ENCODE measurements around the gene TECPR2.

Gene TECPR2

GRCh38 chr14:102506626-102506925 is 143.8 kb downstream of the TECPR2 start:
- no peak for DNase-seq (ENCODE audit: low spot score in 2 of 2)
- peaks cover 4% of the 10 kb centered on the region for H3K36me3 ChIP-seq (replicated peaks)
- no peaks in the 10 kb centered on the region for H3K27me3 ChIP-seq (ENCODE audit: low read depth)
- H3K4me3 ChIP-seq = no peak overlapping the region
- peaks cover 7% of the 10 kb centered on the region for H3K4me1 ChIP-seq
- in situ Hi-C loops (cut with MboI; ENCODE audit: low sequenced_read_pairs) = loop anchor here (5.0 to 25.0 kb wide), 2 partner anchors 64 to 544 kb away; partner anchors contain the start of gene DYNC1H1
- H3K9me3 ChIP-seq = no peaks in the 10 kb centered on the region

GRCh38 chr14:102507081-102507856 is 144.5 kb downstream of the TECPR2 start:
- H3K36me3 ChIP-seq (replicated peaks) = peaks cover 4% of the 10 kb centered on the region
- in situ Hi-C loops (cut with MboI; ENCODE audit: low sequenced_read_pairs) = loop anchor here (5.0 to 25.0 kb wide), 2 partner anchors 65 to 545 kb away; partner anchors contain the start of gene DYNC1H1
- no peak for DNase-seq (ENCODE audit: low spot score in 2 of 2)
- H3K27me3 ChIP-seq (ENCODE audit: low read depth) = no peaks in the 10 kb centered on the region
- H3K9me3 ChIP-seq = no peaks in the 10 kb centered on the region
- no peak overlapping the region for H3K4me3 ChIP-seq
- peaks cover 7% of the 10 kb centered on the region for H3K4me1 ChIP-seq

- Histone ChIP-seq H3K4me1 (peaks cover 7% of the 10 kb centered on the region), H3K9me3 (no peaks in the 10 kb centered on the region), H3K27me3 (ENCODE audit: low read depth) (no peaks in the 10 kb centered on the region), H3K36me3 (replicated peaks) (peaks cover 4% of the 10 kb centered on the region), H3K4me3 (peak overlapping the region; percentile 54)
- in situ Hi-C loops (cut with MboI; ENCODE audit: low sequenced_read_pairs) = loop anchor here (5.0 to 25.0 kb wide), 2 partner anchors 66 to 546 kb away; partner anchors contain the start of gene DYNC1H1
- no peak for DNase-seq (ENCODE audit: low spot score in 2 of 2)
Observed at GRCh38 chr14:102507857-102508312, 145.1 kb downstream of the TECPR2 start.

GRCh38 chr14:102508410-102508773 is 145.7 kb downstream of the TECPR2 start:
- H3K4me1 ChIP-seq = peaks cover 7% of the 10 kb centered on the region
- H3K9me3 ChIP-seq = no peaks in the 10 kb centered on the region
- peak; percentile 36 to 72 for DNase-seq (ENCODE audit: low spot score in 2 of 2)
- H3K27me3 ChIP-seq (ENCODE audit: low read depth) = no peaks in the 10 kb centered on the region
- in situ Hi-C loops (cut with MboI; ENCODE audit: low sequenced_read_pairs) = loop anchor here (5.0 to 25.0 kb wide), 2 partner anchors 66 to 546 kb away; partner anchors contain the start of gene DYNC1H1
- H3K36me3 ChIP-seq (replicated peaks) = peaks cover 4% of the 10 kb centered on the region
- peak overlapping the region; percentile 54 for H3K4me3 ChIP-seq

- Histone ChIP-seq H3K4me1 (peaks cover 7% of the 10 kb centered on the region), H3K36me3 (replicated peaks) (peaks cover 4% of the 10 kb centered on the region), H3K4me3 (peak overlapping the region; percentile 54), H3K9me3 (no peaks in the 10 kb centered on the region), H3K27me3 (ENCODE audit: low read depth) (no peaks in the 10 kb centered on the region)
- peak in 1 of 2 experiments; percentile 54 for DNase-seq (ENCODE audit: low spot score in 2 of 2)
- in situ Hi-C loops (cut with MboI; ENCODE audit: low sequenced_read_pairs) = loop anchor here (5.0 to 25.0 kb wide), 2 partner anchors 67 to 547 kb away; partner anchors contain the start of gene DYNC1H1
Observed at GRCh38 chr14:102508774-102509745, 146.3 kb downstream of the TECPR2 start.

- in situ Hi-C loops (cut with MboI; ENCODE audit: low sequenced_read_pairs) = loop anchor here (5.0 to 25.0 kb wide), 3 partner anchors 68 to 548 kb away; partner anchors contain the start of gene DYNC1H1
- peak within 1 kb of the TSS; percentile 54 for H3K4me3 ChIP-seq
Observed at GRCh38 chr14:102509746-102510615, 147.2 kb downstream of the TECPR2 start, which contains the start of gene ANKRD9. ANKRD9 (minus strand) TSS chr14:102509776; CDS start chr14:102507889, 1,887 bp downstream.

GRCh38 chr14:102510616-102511520 is 148.1 kb downstream of the TECPR2 start:
- peak; percentile 47 to 87 for DNase-seq (ENCODE audit: low spot score in 2 of 2)
- Histone ChIP-seq H3K4me3 (peak overlapping the region; percentile 52), H3K36me3 (replicated peaks) (peaks cover 4% of the 10 kb centered on the region), H3K4me1 (peaks cover 7% of the 10 kb centered on the region), H3K27me3 (ENCODE audit: low read depth) (no peaks in the 10 kb centered on the region), H3K9me3 (no peaks in the 10 kb centered on the region)
- in situ Hi-C loops (cut with MboI; ENCODE audit: low sequenced_read_pairs) = loop anchor here (10.0 to 25.0 kb wide), 2 partner anchors 276 to 549 kb away; partner anchors contain the start of gene DYNC1H1

More at GRCh38 chr14:102509746-102510615, 147.2 kb downstream of the TECPR2 start, which contains the start of gene ANKRD9:
- H3K9me3 ChIP-seq = no peaks in the 10 kb centered on the region
- DNase-seq (ENCODE audit: low spot score in 2 of 2) = peak; percentile 93 to 96
- H3K27me3 ChIP-seq (ENCODE audit: low read depth) = no peaks in the 10 kb centered on the region
- peaks cover 7% of the 10 kb centered on the region for H3K4me1 ChIP-seq
- peaks cover 4% of the 10 kb centered on the region for H3K36me3 ChIP-seq (replicated peaks)

- Histone ChIP-seq H3K4me1 (peaks cover 10% of the 10 kb centered on the region), H3K9me3 (no peaks in the 10 kb centered on the region), H3K4me3 (no peak overlapping the region), H3K36me3 (replicated peaks) (peaks cover 3% of the 10 kb centered on the region; the same call in 1 of the 2 replicates), H3K27me3 (ENCODE audit: low read depth) (no peaks in the 10 kb centered on the region)
- DNase-seq (ENCODE audit: low spot score in 2 of 2) = no peak
- in situ Hi-C loops (cut with MboI; ENCODE audit: low sequenced_read_pairs) = loop anchor here (10.0 to 25.0 kb wide), 2 partner anchors 277 to 549 kb away; partner anchors contain the start of gene DYNC1H1
Observed at GRCh38 chr14:102511538-102511937, 148.8 kb downstream of the TECPR2 start.

- DNase-seq (ENCODE audit: low spot score in 2 of 2) = no peak
- Histone ChIP-seq H3K9me3 (no peaks in the 10 kb centered on the region), H3K36me3 (replicated peaks) (no peaks in the 10 kb centered on the region), H3K27me3 (ENCODE audit: low read depth) (no peaks in the 10 kb centered on the region), H3K4me3 (no peak overlapping the region), H3K4me1 (peaks cover 12% of the 10 kb centered on the region)
- in situ Hi-C loops (cut with MboI; ENCODE audit: low sequenced_read_pairs) = loop anchor here (10.0 to 25.0 kb wide), 2 partner anchors 278 to 551 kb away; partner anchors contain the start of gene DYNC1H1
Observed at GRCh38 chr14:102512793-102513300, 150.1 kb downstream of the TECPR2 start.

GRCh38 chr14:102513899-102514772 is 151.4 kb downstream of the TECPR2 start:
- H3K36me3 ChIP-seq (replicated peaks) = no peaks in the 10 kb centered on the region
- DNase-seq (ENCODE audit: low spot score in 2 of 2) = no peak
- in situ Hi-C loops (cut with MboI; ENCODE audit: low sequenced_read_pairs) = loop anchor here (10.0 to 25.0 kb wide), 2 partner anchors 279 to 552 kb away; partner anchors contain the start of gene DYNC1H1
- H3K9me3 ChIP-seq = no peaks in the 10 kb centered on the region
- H3K27me3 ChIP-seq (ENCODE audit: low read depth) = no peaks in the 10 kb centered on the region
- peaks cover 12% of the 10 kb centered on the region for H3K4me1 ChIP-seq
- no peak overlapping the region for H3K4me3 ChIP-seq
